H1 (cell line): ENCODE results near the gene GIPC1. TPM values are rescaled to one million over a fixed set of nuclear protein-coding genes. Genes with fewer than 3 reads are reported as not detected.
A peak's percentile ranks its signal among the peaks of the same experiment; 100 is the strongest.

Experiments
- CTCF ChIA-PET: fragments of 300-600 bp; sonication (Branson Sonifier 250); formaldehyde crosslinking; loops from one replicate; lab custom pipeline; 2021; ENCODE audit not compliant: partially characterized antibody; lab: Charles Lee
- POLR2A ChIA-PET: fragments of 300-600 bp; sonication (Branson Sonifier 250); formaldehyde crosslinking; loops from one replicate; lab custom pipeline; 2021; ENCODE audit warnings: inconsistent platforms; ENCODE audit not compliant: partially characterized antibody; lab: Charles Lee
- DNase-seq, 2 experiments: peaks; one replicate each; pipeline versions ENCODE4 v3.0.0 to v3.0.0-alpha.2; 2010 to 2022; ENCODE audit warnings: low spot score in 2 of 2, low read depth in 1 of 2, mixed read lengths in 1 of 2
- FAIRE-seq: peaks from 2 replicates; lab custom pipeline; 2011; peaks lifted over from hg19 to GRCh38; lab: Jason Lieb, UNC
- H2AFZ ChIP-seq: 2 replicates; pipeline ENCODE4 v1.8.1; 2012; ENCODE audit warnings: low read length, inconsistent platforms
- H2AK5ac ChIP-seq: 2 replicates; pipeline ENCODE4 v1.6.1; 2013; ENCODE audit warnings: low read depth, low read length
- H2BK120ac ChIP-seq: replicated peaks from 2 replicates; pipeline ENCODE3; 2013; ENCODE audit warnings: low read depth, low read length, inconsistent platforms
- H2BK12ac ChIP-seq: 2 replicates; pipeline ENCODE4 v1.6.1; 2013; ENCODE audit warnings: low read depth, low read length
- H2BK15ac ChIP-seq: 2 replicates; pipeline ENCODE4 v1.6.1; 2013; ENCODE audit warnings: low read length
- H2BK20ac ChIP-seq: 2 replicates; pipeline ENCODE4 v1.6.1; 2013; ENCODE audit warnings: low read length
- H2BK5ac ChIP-seq: 2 replicates; pipeline ENCODE4 v1.6.1; 2013; ENCODE audit warnings: low read depth, low read length
- H3K14ac ChIP-seq: 2 replicates; pipeline ENCODE4 v1.6.1; 2013; ENCODE audit warnings: inconsistent platforms; ENCODE audit not compliant: insufficient read length
- H3K18ac ChIP-seq: 2 replicates; pipeline ENCODE4 v1.6.1; 2013; ENCODE audit warnings: low read length; ENCODE audit errors: extremely low read depth
- H3K23ac ChIP-seq: 2 replicates; pipeline ENCODE4 v1.6.1; 2013; ENCODE audit warnings: inconsistent platforms; ENCODE audit not compliant: insufficient read length
- H3K23me2 ChIP-seq: 2 replicates; pipeline ENCODE4 v1.6.1; 2013; ENCODE audit warnings: low read depth, low read length
- H3K27ac ChIP-seq: 2 replicates; pipeline ENCODE4 v1.6.1; 2011; ENCODE audit warnings: low read depth, low read length, inconsistent platforms
- H3K27me3 ChIP-seq, 4 experiments: replicated peaks in 1 of 4; 1 replicate in 1 of 4; 2 replicates in 3 of 4; pipeline versions ENCODE4 v1.6.1 to v1.8.1; 2011 to 2013; ENCODE audit warnings: low read length in 3 of 4, mild to moderate bottlenecking in 3 of 4, inconsistent platforms in 2 of 4, mixed read lengths in 2 of 4, moderate library complexity in 1 of 4; ENCODE audit not compliant: control insufficient read depth in 3 of 4, insufficient read depth in 3 of 4; ENCODE audit errors: extremely low read depth in 1 of 4
- H3K36me3 ChIP-seq, 4 experiments: 2 replicates each; pipeline versions ENCODE4 v1.6.1 to v1.8.1; 2011 to 2013; ENCODE audit warnings: mild to moderate bottlenecking in 4 of 4, low read length in 3 of 4, moderate library complexity in 2 of 4, control low read depth in 1 of 4, inconsistent platforms in 1 of 4; ENCODE audit not compliant: insufficient read depth in 4 of 4, control insufficient read depth in 2 of 4
- H3K4ac ChIP-seq: replicated peaks from 2 replicates; pipeline ENCODE3; 2013; ENCODE audit warnings: low read length, low read depth, mixed read lengths, inconsistent platforms; ENCODE audit not compliant: insufficient read length
- H3K4me1 ChIP-seq, 4 experiments: replicated peaks in 1 of 4; 1 replicate in 1 of 4; 2 replicates in 3 of 4; pipeline versions ENCODE4 v1.6.1 to v1.8.1; 2011 to 2013; ENCODE audit warnings: low read length in 3 of 4, inconsistent platforms in 2 of 4, mixed read lengths in 1 of 4; ENCODE audit not compliant: insufficient read depth in 4 of 4, control insufficient read depth in 3 of 4
- H3K4me2 ChIP-seq, 2 experiments: 2 replicates each; pipeline versions ENCODE4 v1.6.1 to v1.8.1; 2011 to 2013; ENCODE audit warnings: low read depth in 2 of 2, low read length in 2 of 2, control low read depth in 1 of 2, inconsistent platforms in 1 of 2, mild to moderate bottlenecking in 1 of 2; ENCODE audit not compliant: insufficient read depth in 1 of 2
- H3K4me3 ChIP-seq, 4 experiments: fragments of 200-600, 300-600 bp in 1 of 4; sonication (generic), shearing (Covaris generic), sonication (Bioruptor Twin) in 1 of 4; 2 replicates each; pipeline versions ENCODE4 v1.5.1 to v1.8.1; 2011 to 2016; ENCODE audit warnings: low read length in 4 of 4, low read depth in 3 of 4, control low read depth in 2 of 4, inconsistent platforms in 2 of 4, mild to moderate bottlenecking in 2 of 4, mixed read lengths in 1 of 4, moderate library complexity in 1 of 4; ENCODE audit not compliant: insufficient read depth in 2 of 4; ENCODE audit errors: extremely low read depth in 1 of 4
- H3K56ac ChIP-seq: replicated peaks from 2 replicates; pipeline ENCODE3; 2013; ENCODE audit warnings: low read depth, mild to moderate bottlenecking, mixed read lengths, low read length, inconsistent platforms; ENCODE audit not compliant: insufficient read length
- H3K79me1 ChIP-seq: 2 replicates; pipeline ENCODE4 v1.6.1; 2013; ENCODE audit warnings: low read depth, low read length, control low read depth
- H3K79me2 ChIP-seq, 2 experiments: 2 replicates each; pipeline versions ENCODE4 v1.6.1 to v1.8.1; 2012 to 2013; ENCODE audit warnings: low read length in 2 of 2, mild to moderate bottlenecking in 2 of 2, inconsistent platforms in 1 of 2; ENCODE audit not compliant: insufficient read depth in 2 of 2, control insufficient read depth in 1 of 2
- H3K9ac ChIP-seq, 4 experiments: replicated peaks in 1 of 4; 1 replicate in 1 of 4; 2 replicates in 3 of 4; pipeline versions ENCODE4 v1.6.1 to v1.8.1; 2011 to 2013; ENCODE audit warnings: low read depth in 3 of 4, low read length in 3 of 4, control low read depth in 2 of 4, mild to moderate bottlenecking in 2 of 4, moderate library complexity in 2 of 4, inconsistent platforms in 1 of 4; ENCODE audit errors: extremely low read depth in 1 of 4
- H3K9me3 ChIP-seq, 2 experiments: 2 replicates each; pipeline versions ENCODE4 v1.6.1 to v1.8.1; 2012 to 2013; ENCODE audit warnings: mild to moderate bottlenecking in 2 of 2, moderate library complexity in 2 of 2, control low read depth in 1 of 2, inconsistent platforms in 1 of 2, low read depth in 1 of 2, low read length in 1 of 2, mixed read lengths in 1 of 2; ENCODE audit not compliant: insufficient read depth in 2 of 2
- H4K20me1 ChIP-seq, 2 experiments: replicated peaks in 1 of 2; 2 replicates each; pipeline versions ENCODE3 to v1.8.1; 2011 to 2013; ENCODE audit warnings: inconsistent platforms in 2 of 2, low read length in 2 of 2, mild to moderate bottlenecking in 1 of 2; ENCODE audit not compliant: insufficient read depth in 2 of 2, control insufficient read depth in 1 of 2
- H4K5ac ChIP-seq: 2 replicates; pipeline ENCODE4 v1.6.1; 2013; ENCODE audit warnings: low read length, low read depth, mixed read lengths, inconsistent platforms; ENCODE audit not compliant: insufficient read length
- H4K8ac ChIP-seq: 2 replicates; pipeline ENCODE4 v1.8.0; 2013; ENCODE audit warnings: mild to moderate bottlenecking, moderate library complexity, low read length, inconsistent platforms; ENCODE audit not compliant: insufficient read depth; ENCODE audit errors: extremely low read depth
- H4K91ac ChIP-seq: replicated peaks from 2 replicates; pipeline ENCODE3; 2013; ENCODE audit warnings: low read length, mixed read lengths, inconsistent platforms; ENCODE audit not compliant: insufficient read length
- BACH1 ChIP-seq: IDR thresholded peaks from 2 replicates; pipeline ENCODE4 v1.6.1; 2012; ENCODE audit warnings: low read length, improper control_type of control experiment
- CBX8 ChIP-seq: fragments of 300-800, 300-1000 bp; sonication (generic); IDR thresholded peaks from 2 replicates; pipeline ENCODE4 v1.7.1; 2016; ENCODE audit warnings: low read depth, low read length, borderline replicate concordance
- CREB1 ChIP-seq: IDR thresholded peaks from 2 replicates; pipeline ENCODE4 v1.6.1; 2012; ENCODE audit warnings: inconsistent platforms
- GTF2F1 ChIP-seq: IDR thresholded peaks from 2 replicates; pipeline ENCODE4 v1.6.1; 2012; ENCODE audit warnings: low read depth, low read length, improper control_type of control experiment, borderline replicate concordance
- KDM5A ChIP-seq: fragments of 200-600 bp; IDR thresholded peaks from 2 replicates; pipeline ENCODE4 v1.7.1; 2012; ENCODE audit warnings: mild to moderate bottlenecking, low read length, inconsistent platforms, mixed read lengths
- NRF1 ChIP-seq: IDR thresholded peaks from 2 replicates; pipeline ENCODE4 v1.6.1; 2011; ENCODE audit warnings: mild to moderate bottlenecking, low read depth, low read length, improper control_type of control experiment
- RBBP5 ChIP-seq: IDR thresholded peaks from 2 replicates; pipeline ENCODE4 v1.7.1; 2012; ENCODE audit warnings: low read depth, mild to moderate bottlenecking, inconsistent platforms, low read length, moderate library complexity, borderline replicate concordance
- SIN3A ChIP-seq, 2 experiments: IDR thresholded peaks in 1 of 2; conservative IDR thresholded peaks in 1 of 2; 2 replicates each; pipeline ENCODE4 v1.6.1; 2011 to 2012; ENCODE audit warnings: low read length in 2 of 2, improper control_type of control experiment in 1 of 2, low read depth in 1 of 2, mild to moderate bottlenecking in 1 of 2
- SIRT6 ChIP-seq: IDR thresholded peaks from one replicate; pipeline ENCODE4 v1.7.1; 2012; ENCODE audit warnings: low read length, inconsistent platforms
- SP4 ChIP-seq: IDR thresholded peaks from 2 replicates; pipeline ENCODE4 v1.6.1; 2012; ENCODE audit warnings: low read length, inconsistent platforms
- SUZ12 ChIP-seq: fragments of 200-600 bp; sonication (generic); IDR thresholded peaks from 2 replicates; pipeline ENCODE4 v1.6.1; 2012; ENCODE audit warnings: mild to moderate bottlenecking, inconsistent platforms, low read length, moderate library complexity, mixed read lengths
- TAF1 ChIP-seq: IDR thresholded peaks from 2 replicates; pipeline ENCODE4 v1.6.1; 2011; ENCODE audit warnings: mild to moderate bottlenecking, low read depth, low read length
- TCF12 ChIP-seq: IDR thresholded peaks from 2 replicates; pipeline ENCODE4 v1.6.1; 2011; ENCODE audit warnings: low read depth, mild to moderate bottlenecking, low read length
- YY1 ChIP-seq: IDR thresholded peaks from 2 replicates; pipeline ENCODE4 v1.6.1; 2011; ENCODE audit warnings: low read depth, mild to moderate bottlenecking, low read length
- ZNF274 ChIP-seq: IDR thresholded peaks from 2 replicates; pipeline ENCODE4 v1.7.0; 2012; ENCODE audit warnings: low read length, borderline replicate concordance; ENCODE audit errors: extremely low read depth
- WGBS, 2 experiments: shearing (Covaris generic) in 1 of 2; methylation state at CpG; one replicate each; pipeline versions ENCODE4 v1.1.6 to v1.1.7; 2013 to 2015; ENCODE audit warnings: low lambda C conversion rate in 2 of 2, mixed read lengths in 2 of 2, inconsistent platforms in 1 of 2, low coverage in 1 of 2, missing lambda C conversion rate in 1 of 2; ENCODE audit not compliant: insufficient replicate concordance in 2 of 2, insufficient coverage in 1 of 2, insufficient read length in 1 of 2; ENCODE audit errors: extremely low coverage in 1 of 2, missing lambda C conversion rate in 1 of 2; 5-methylcytosine and 5-hydroxymethylcytosine counted together
- polyA plus RNA-seq, 7 experiments: library from polyadenylated mRNA; depleted of rRNA in 3 of 7; stranded (reverse) in 5 of 7; unstranded in 2 of 7; fragments of >200 nt in 5 of 7; fragments of 200-250 nt in 2 of 7; gene quantifications; 1 replicate in 5 of 7; 2 replicates in 1 of 7; 4 replicates in 1 of 7; pipeline versions ENCODE4 v1.2.1 to v1.2.3, GENCODE V29; 2011 to 2013; ENCODE audit warnings: missing spikeins in 2 of 7, mixed read lengths in 2 of 7
- total RNA-seq: library from RNA; stranded (reverse); fragmentation: NEBNext Ultra II Directional; extraction: Animal tissue kit (Norgen Biotek cat#: 25700); gene quantifications from 2 replicates; pipeline ENCODE4 v1.2.1, GENCODE V29; 2021

Gene GIPC1
- total and polyA plus RNA-seq, 2 of the 8 experiments (the other 6 are each of a cell fraction or from before 2014, with no cell fraction given): 65.6 to 72.0 TPM

DNA sequence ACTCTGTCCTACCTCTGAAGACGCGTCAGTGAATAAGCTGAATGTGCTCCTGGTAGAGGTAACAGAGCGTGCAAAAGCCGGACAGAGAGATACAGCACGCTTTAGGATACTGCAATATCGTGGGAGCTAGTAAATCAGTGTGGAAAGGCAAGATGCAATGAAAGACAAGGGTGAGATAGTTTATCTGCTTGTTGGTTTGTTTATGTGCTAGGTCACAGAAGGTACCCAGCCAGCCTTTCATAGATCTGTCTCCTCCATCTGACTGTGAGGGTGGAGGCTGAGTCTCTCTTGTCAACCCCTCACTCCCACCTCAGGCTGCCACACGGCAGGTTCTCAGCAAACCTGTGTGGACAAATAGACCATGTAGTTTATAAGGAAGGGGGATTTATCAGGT is 904 bp upstream of the GIPC1 start:
- H3K9me3 ChIP-seq: no peaks in the 10 kb centered on the region
- no peak overlapping the region for H2AFZ ChIP-seq
- POLR2A ChIA-PET: interaction anchor here (1.1 to 6.0 kb wide), 11 partner anchors 9 to 29 kb away, joined by 3 to 45 read pairs (median 5); partner anchors contain the start of genes DNAJB1 and PTGER1
- TF ChIP-seq CREB1: no peak
- TF ChIP-seq SUZ12: no peak
- TF ChIP-seq TCF12: no peak
- TF ChIP-seq TAF1: no peak
- no peak for TF ChIP-seq SP4
- TF ChIP-seq YY1: no peak
- no peak for TF ChIP-seq SIN3A (conservative IDR thresholded peaks at IDR 0.05 in 1 of 2, IDR thresholded peaks at IDR 0.05 in 1 of 2; ENCODE audit: low read depth in 1 of 2, low read length in 2 of 2)
- no peak for TF ChIP-seq RBBP5
- no peak for TF ChIP-seq SIRT6
- no peak for TF ChIP-seq GTF2F1
- TF ChIP-seq ZNF274: no peak
- TF ChIP-seq KDM5A: no peak
- TF ChIP-seq CBX8: no peak
- no peak for TF ChIP-seq NRF1
- no peak for TF ChIP-seq BACH1

More for the DNA sequence above, 904 bp upstream of the GIPC1 start:
- H3K23me2 ChIP-seq: peaks cover 7% of the 10 kb centered on the region; the same call in 1 of the 2 replicates
- DNase-seq (no peak), FAIRE-seq (no peak)
- H4K91ac ChIP-seq: peak overlapping the region; percentile 2
- peak overlapping the region in 2 of 4 experiments; percentile 10 to 46; a peak in 2 of 8 replicates for H3K4me3 ChIP-seq
- H4K8ac ChIP-seq: peak overlapping the region; percentile 29; the same call in 1 of the 2 replicates
- H3K23ac ChIP-seq: no peak overlapping the region
- H4K5ac ChIP-seq: peak overlapping the region; percentile 19
- peaks cover 3% of the 10 kb centered on the region for H3K79me1 ChIP-seq
- H3K79me2 ChIP-seq: peaks cover 0 to 11% of the 10 kb centered on the region in 2 experiments; a peak in 2 of 4 replicates
- CTCF ChIA-PET: interaction anchor here (1.1 to 3.8 kb wide), 7 partner anchors 8 to 60 kb away, joined by 3 to 24 read pairs (median 3); no protein-coding TSS in a partner anchor
- H3K56ac ChIP-seq: no peak overlapping the region
- H3K4ac ChIP-seq: no peak overlapping the region
- WGBS, 2 experiments: 86% methylated on average over 7 of the region's 7 CpGs; no CpG with 5 or more reads in 1 of the 2 experiments
- H2BK15ac ChIP-seq: peak overlapping the region; percentile 85; the same call in 1 of the 2 replicates
- H3K4me1 ChIP-seq: peaks cover 0 to 13% (median 6%) of the 10 kb centered on the region in 4 experiments; a peak in 5 of 7 replicates
- no peak overlapping the region for H3K14ac ChIP-seq
- peak overlapping the region; percentile 2 for H2BK12ac ChIP-seq
- no peak overlapping the region for H3K27ac ChIP-seq
- no peak overlapping the region for H3K9ac ChIP-seq
- no peaks in the 10 kb centered on the region for H3K27me3 ChIP-seq
- peak overlapping the region; percentile 34 for H2BK120ac ChIP-seq
- H4K20me1 ChIP-seq: peaks cover 0 to 8% of the 10 kb centered on the region in 2 experiments
- no peaks in the 10 kb centered on the region for H3K36me3 ChIP-seq
- H2BK5ac ChIP-seq: no peak overlapping the region
- H3K18ac ChIP-seq: no peak overlapping the region
- H3K4me2 ChIP-seq: peak overlapping the region; percentile 13 to 51; a peak in 3 of 4 replicates
- peak overlapping the region; percentile 1; the same call in 1 of the 2 replicates for H2AK5ac ChIP-seq
- no peak overlapping the region; the same call in 1 of the 2 replicates for H2BK20ac ChIP-seq
